ENCODE measurements around the gene ADK. TPM values are rescaled to one million over a fixed set of nuclear protein-coding genes. Genes with fewer than 3 reads are reported as not detected.

Gene ADK
- total and polyA plus RNA-seq, 2 donors (not counting 3 experiments of a cell fraction or from before 2014, with no cell fraction given) = 11.7 to 46.5 TPM

DNA sequence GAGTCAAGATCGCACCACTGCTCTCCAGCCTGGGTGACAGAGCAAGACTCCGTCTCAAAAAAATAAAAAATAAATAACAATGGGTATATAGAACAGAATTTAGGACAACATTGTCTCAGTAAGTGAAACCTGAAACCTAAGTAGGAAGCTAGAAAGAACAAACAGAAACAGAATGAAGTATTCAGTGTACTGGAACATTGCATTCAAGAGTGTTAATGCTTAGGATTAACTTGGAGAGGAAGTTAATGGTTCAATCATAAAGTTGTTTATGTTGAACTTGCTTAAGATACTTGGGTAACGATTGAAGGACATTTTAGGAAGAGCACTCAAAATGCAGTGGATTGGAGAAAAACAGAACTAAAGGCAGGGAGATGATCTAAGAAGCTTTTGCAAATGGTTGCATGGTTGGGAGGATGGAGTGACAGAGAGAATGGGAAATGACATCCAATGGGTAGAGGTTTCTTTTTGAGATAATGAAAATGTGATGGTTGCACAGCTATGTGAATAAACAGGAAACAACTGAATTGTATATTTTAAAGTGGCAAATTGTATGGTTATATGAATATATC lies 233.7 kb downstream of the ADK start:
- intact Hi-C loops (cut with micrococcal nuclease) = no loop called here
- H2AFZ ChIP-seq (ENCODE audit: low read depth, low read length) = no peak overlapping the region
- CTCF ChIA-PET = interaction anchor here (0.9 to 1.3 kb wide), 2 partner anchors 20 to 35 kb away, joined by 3 to 4 read pairs; no protein-coding TSS in a partner anchor
- FAIRE-seq (no peak), DNase-seq (ENCODE audit: low read depth, low spot score) (no peak)
- H3K27ac ChIP-seq (ENCODE audit: insufficient read depth, low read depth, low read length) = no peak overlapping the region
- H3K4me1 ChIP-seq (ENCODE audit: control insufficient read depth, extremely low read depth, insufficient read depth, low read length) = no peaks in the 10 kb centered on the region
- no peak for TF ChIP-seq GATA2 (IDR thresholded peaks at IDR 0.05; ENCODE audit: insufficient read depth, insufficient read length, low read depth, low read length)
- TF ChIP-seq FOS (IDR thresholded peaks at IDR 0.05; ENCODE audit: borderline replicate concordance, insufficient read depth, low read length) = no peak
- TF ChIP-seq, protein P1, sequence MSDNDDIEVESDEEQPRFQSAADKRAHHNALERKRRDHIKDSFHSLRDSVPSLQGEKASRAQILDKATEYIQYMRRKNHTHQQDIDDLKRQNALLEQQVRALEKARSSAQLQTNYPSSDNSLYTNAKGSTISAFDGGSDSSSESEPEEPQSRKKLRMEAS (IDR thresholded peaks at IDR 0.05; ENCODE audit: insufficient read depth, insufficient read length) = no peak
- BruUV-seq (replicated peaks) = no TSS peak
- dilution Hi-C loops (cut with MboI; ENCODE audit: extremely low pct_ligation_motif_present, low sequenced_read_pairs) = no loop called here
- no peak overlapping the region for H3K9ac ChIP-seq (replicated peaks; ENCODE audit: extremely low read depth, insufficient read depth, low read length)
- no peak overlapping the region for H3K4me3 ChIP-seq (replicated peaks in 1 of 3; ENCODE audit: insufficient read depth in 1 of 3, low read depth in 1 of 3, low read length in 3 of 3)
- H3K27me3 ChIP-seq (ENCODE audit: control insufficient read depth in 2 of 2, insufficient read depth in 2 of 2, low read length in 2 of 2) = no peaks in the 10 kb centered on the region
- H3K4me2 ChIP-seq (ENCODE audit: insufficient read depth, low read length) = no peak overlapping the region
- no peaks in the 10 kb centered on the region for H4K20me1 ChIP-seq (replicated peaks; ENCODE audit: control insufficient read depth, extremely low read depth, insufficient read depth, low read length)
- H3K79me2 ChIP-seq (ENCODE audit: control insufficient read depth, insufficient read depth, low read length) = peaks cover 24% of the 10 kb centered on the region
- no peaks in the 10 kb centered on the region for H3K36me3 ChIP-seq (ENCODE audit: control insufficient read depth in 2 of 2, extremely low read depth in 1 of 2, insufficient read depth in 2 of 2, low read length in 2 of 2)
- POLR2A ChIA-PET = no interaction called here
- no peaks in the 10 kb centered on the region for H3K9me1 ChIP-seq (replicated peaks; ENCODE audit: control insufficient read depth, extremely low read depth, insufficient read depth, low read length)
- no peaks in the 10 kb centered on the region for H3K9me3 ChIP-seq (replicated peaks; ENCODE audit: control insufficient read depth, insufficient read depth, low read length)

DNA sequence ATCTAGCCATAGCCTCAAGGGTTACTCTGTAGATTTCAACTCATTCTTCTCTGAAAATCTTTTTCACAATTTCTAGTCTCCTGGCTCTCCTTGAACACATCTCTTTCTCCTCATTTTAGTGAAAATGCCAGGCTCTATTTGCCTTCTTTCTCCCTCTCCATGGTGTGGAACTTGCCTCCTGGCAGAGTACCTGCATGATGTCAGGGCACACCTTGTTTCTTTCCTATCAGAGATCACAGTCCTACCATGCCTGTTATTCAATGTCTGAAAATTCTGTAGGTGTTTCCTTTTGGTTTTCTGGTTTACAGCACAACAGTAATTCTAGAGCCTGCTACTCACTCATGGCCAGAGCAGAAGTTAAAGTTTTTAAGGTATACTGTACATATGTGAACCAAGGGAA lies 237.8 kb downstream of the ADK start:
- ChIA-PET CTCF (no interaction called here), POLR2A (interaction anchor here (0.6 kb wide), 1 partner anchor 214 kb away, joined by 3 read pairs; no protein-coding TSS in a partner anchor)
- no peaks in the 10 kb centered on the region for H3K9me3 ChIP-seq (replicated peaks; ENCODE audit: control insufficient read depth, insufficient read depth, low read length)
- no TSS peak for BruUV-seq (replicated peaks)
- H3K79me2 ChIP-seq (ENCODE audit: control insufficient read depth, insufficient read depth, low read length) = peaks cover 17% of the 10 kb centered on the region
- no peak for FAIRE-seq
- H3K4me1 ChIP-seq (ENCODE audit: control insufficient read depth, extremely low read depth, insufficient read depth, low read length) = peaks cover 10% of the 10 kb centered on the region
- H2AFZ ChIP-seq (ENCODE audit: low read depth, low read length) = no peak overlapping the region
- DNase-seq (ENCODE audit: low read depth, low spot score) = no peak
- no peaks in the 10 kb centered on the region for H3K36me3 ChIP-seq (ENCODE audit: control insufficient read depth in 2 of 2, extremely low read depth in 1 of 2, insufficient read depth in 2 of 2, low read length in 2 of 2)
- no peaks in the 10 kb centered on the region for H3K9me1 ChIP-seq (replicated peaks; ENCODE audit: control insufficient read depth, extremely low read depth, insufficient read depth, low read length)
- H3K9ac ChIP-seq (replicated peaks; ENCODE audit: extremely low read depth, insufficient read depth, low read length) = no peak overlapping the region
- no peak overlapping the region for H3K4me3 ChIP-seq (replicated peaks in 1 of 3; ENCODE audit: insufficient read depth in 1 of 3, low read depth in 1 of 3, low read length in 3 of 3)
- H3K4me2 ChIP-seq (ENCODE audit: insufficient read depth, low read length) = no peak overlapping the region
- H3K27me3 ChIP-seq (ENCODE audit: control insufficient read depth in 2 of 2, insufficient read depth in 2 of 2, low read length in 2 of 2) = no peaks in the 10 kb centered on the region
- intact Hi-C loops (cut with micrococcal nuclease) = no loop called here
- no peaks in the 10 kb centered on the region for H4K20me1 ChIP-seq (replicated peaks; ENCODE audit: control insufficient read depth, extremely low read depth, insufficient read depth, low read length)
- dilution Hi-C loops (cut with MboI; ENCODE audit: extremely low pct_ligation_motif_present, low sequenced_read_pairs) = no loop called here
- TF ChIP-seq, protein P2, sequence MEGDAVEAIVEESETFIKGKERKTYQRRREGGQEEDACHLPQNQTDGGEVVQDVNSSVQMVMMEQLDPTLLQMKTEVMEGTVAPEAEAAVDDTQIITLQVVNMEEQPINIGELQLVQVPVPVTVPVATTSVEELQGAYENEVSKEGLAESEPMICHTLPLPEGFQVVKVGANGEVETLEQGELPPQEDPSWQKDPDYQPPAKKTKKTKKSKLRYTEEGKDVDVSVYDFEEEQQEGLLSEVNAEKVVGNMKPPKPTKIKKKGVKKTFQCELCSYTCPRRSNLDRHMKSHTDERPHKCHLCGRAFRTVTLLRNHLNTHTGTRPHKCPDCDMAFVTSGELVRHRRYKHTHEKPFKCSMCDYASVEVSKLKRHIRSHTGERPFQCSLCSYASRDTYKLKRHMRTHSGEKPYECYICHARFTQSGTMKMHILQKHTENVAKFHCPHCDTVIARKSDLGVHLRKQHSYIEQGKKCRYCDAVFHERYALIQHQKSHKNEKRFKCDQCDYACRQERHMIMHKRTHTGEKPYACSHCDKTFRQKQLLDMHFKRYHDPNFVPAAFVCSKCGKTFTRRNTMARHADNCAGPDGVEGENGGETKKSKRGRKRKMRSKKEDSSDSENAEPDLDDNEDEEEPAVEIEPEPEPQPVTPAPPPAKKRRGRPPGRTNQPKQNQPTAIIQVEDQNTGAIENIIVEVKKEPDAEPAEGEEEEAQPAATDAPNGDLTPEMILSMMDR (IDR thresholded peaks at IDR 0.05; ENCODE audit: extremely low read depth in 1 of 2, insufficient read depth in 1 of 2, low read depth in 1 of 2, low read length in 2 of 2) = no peak
- TF ChIP-seq GATA2 (IDR thresholded peaks at IDR 0.05; ENCODE audit: insufficient read depth, insufficient read length, low read depth, low read length) (no peak), FOS (IDR thresholded peaks at IDR 0.05; ENCODE audit: borderline replicate concordance, insufficient read depth, low read length) (no peak), JUN (IDR thresholded peaks at IDR 0.05; ENCODE audit: borderline replicate concordance, insufficient read depth, insufficient read length, low read depth) (no peak), POLR2AphosphoS5 (IDR thresholded peaks at IDR 0.05; ENCODE audit: insufficient read depth, low read depth, low read length) (no peak), MYC (IDR thresholded peaks at IDR 0.05; ENCODE audit: low read depth, low read length) (no peak), POLR2A (IDR thresholded peaks at IDR 0.05; ENCODE audit: low read depth, low read length) (no peak), EZH2 (IDR thresholded peaks at IDR 0.05; ENCODE audit: borderline replicate concordance, low read depth, low read length, severe bottlenecking) (no peak)
- TF ChIP-seq, protein P1 (IDR thresholded peaks at IDR 0.05; ENCODE audit: insufficient read depth, insufficient read length) = no peak
- H3K27ac ChIP-seq (ENCODE audit: insufficient read depth, low read depth, low read length) = no peak overlapping the region

All from endothelial cell of umbilical vein (primary cell).